HepG2 (cell line): Measurements from ENCODE around the gene TBCE. TPM values are rescaled to one million over a fixed set of nuclear protein-coding genes. Genes with fewer than 3 reads are reported as not detected.

ENCODE experiments used
- ATF7-NPFF ChIP-seq: sonication (generic); formaldehyde crosslinking; IDR thresholded peaks from 2 replicates; pipeline ENCODE4 v1.8.1; 2023; ENCODE audit warnings: mild to moderate bottlenecking, low read depth, missing genetic modification reagents, moderate library complexity
- BRD4 ChIP-seq: sonication (generic); formaldehyde crosslinking; IDR thresholded peaks from 2 replicates; pipeline ENCODE4 v1.4.0; 2020; ENCODE audit warnings: missing genetic modification reagents
- MEIS1 ChIP-seq: sonication (generic); formaldehyde crosslinking; IDR thresholded peaks from 2 replicates; pipeline ENCODE4 v1.9.0; 2021; ENCODE audit warnings: mild to moderate bottlenecking, missing genetic modification reagents, moderate library complexity, borderline replicate concordance
- NAIF1 ChIP-seq: sonication (generic); formaldehyde crosslinking; IDR thresholded peaks from 2 replicates; pipeline ENCODE4 v1.5.0; 2020; ENCODE audit warnings: mild to moderate bottlenecking, missing genetic modification reagents, borderline replicate concordance
- SCMH1 ChIP-seq: sonication (generic); formaldehyde crosslinking; IDR thresholded peaks from 2 replicates; pipeline ENCODE4 v1.9.0; 2021; ENCODE audit warnings: missing genetic modification reagents, mild to moderate bottlenecking, borderline replicate concordance
- SNAPC2 ChIP-seq: sonication (generic); formaldehyde crosslinking; IDR thresholded peaks from 2 replicates; pipeline ENCODE4 v1.8.1; 2022; ENCODE audit warnings: mild to moderate bottlenecking, missing genetic modification reagents
- SOX5 ChIP-seq: IDR thresholded peaks from 2 replicates; pipeline ENCODE4 v1.6.1; 2016; ENCODE audit warnings: borderline replicate concordance
- TBP ChIP-seq: sonication (generic); formaldehyde crosslinking; IDR thresholded peaks from 2 replicates; pipeline ENCODE4 v1.5.0; 2020; ENCODE audit warnings: missing genetic modification reagents
- XRCC5 ChIP-seq: fragments of 200-400 bp; formaldehyde crosslinking; optimal IDR thresholded peaks from 2 replicates; pipeline ENCODE3; 2017; ENCODE audit warnings: mild to moderate bottlenecking, low read length
- ZKSCAN8 ChIP-seq: IDR thresholded peaks from 2 replicates; pipeline ENCODE4 v1.6.1; 2016; ENCODE audit warnings: borderline replicate concordance, missing genetic modification reagents, missing compliant biosample characterization
- ZNF329 ChIP-seq: sonication (generic); formaldehyde crosslinking; IDR thresholded peaks from 2 replicates; pipeline ENCODE4 v1.9.0; 2021; ENCODE audit warnings: low read depth, mild to moderate bottlenecking, missing genetic modification reagents
- ZNF558 ChIP-seq: sonication (generic); formaldehyde crosslinking; IDR thresholded peaks from 2 replicates; pipeline ENCODE4 v1.9.0; 2022; ENCODE audit warnings: mild to moderate bottlenecking, missing genetic modification reagents, borderline replicate concordance
- ZNF616 ChIP-seq: sonication (generic); formaldehyde crosslinking; IDR thresholded peaks from 2 replicates; pipeline ENCODE4 v1.5.0; 2020; ENCODE audit warnings: low read depth, mild to moderate bottlenecking, missing genetic modification reagents
- ZNF746 ChIP-seq: sonication (generic); formaldehyde crosslinking; IDR thresholded peaks from 2 replicates; pipeline ENCODE4 v1.8.0; 2022; ENCODE audit warnings: mild to moderate bottlenecking, missing genetic modification reagents
- polyA plus RNA-seq, 8 experiments: library from polyadenylated mRNA; depleted of rRNA in 3 of 8; stranded (reverse) in 7 of 8; unstranded in 1 of 8; fragments of >200 nt; fragmentation: Illumina TruSeq in 4 of 8; extraction: Trizol in 4 of 8; gene quantifications; 2 replicates each; pipeline versions ENCODE4 v1.2.1 to v1.2.3, GENCODE V29; 2011 to 2016; ENCODE audit warnings: low read depth in 4 of 8, missing spikeins in 1 of 8, mixed read lengths in 1 of 8; ENCODE audit not compliant: insufficient read depth in 1 of 8
- total RNA-seq, 5 experiments: library from RNA; depleted of rRNA; stranded (reverse); fragments of >200 nt; fragmentation: Illumina TruSeq; extraction: Trizol; gene quantifications; 2 replicates each; pipeline ENCODE4 v1.2.3, GENCODE V29; 2016; ENCODE audit warnings: low read depth in 1 of 5
- TF ChIP-seq, protein P1 (sequence below): sonication (generic); formaldehyde crosslinking; IDR thresholded peaks from 2 replicates; pipeline ENCODE4 v1.4.0; 2020; ENCODE audit warnings: missing genetic modification reagents, mild to moderate bottlenecking, borderline replicate concordance
- TF ChIP-seq, protein P2 (sequence below): IDR thresholded peaks from 2 replicates; pipeline ENCODE4 v1.6.1; 2016
- TF ChIP-seq, protein P3 (sequence below): sonication (generic); formaldehyde crosslinking; conservative IDR thresholded peaks from 2 replicates; pipeline ENCODE4 v1.8.0; 2022; ENCODE audit warnings: mild to moderate bottlenecking, moderate library complexity, missing genetic modification reagents
- TF ChIP-seq, protein P4 (sequence below): sonication (generic); formaldehyde crosslinking; IDR thresholded peaks from 2 replicates; pipeline ENCODE4 v1.4.0; 2020; ENCODE audit warnings: missing genetic modification reagents, mild to moderate bottlenecking, borderline replicate concordance
- TF ChIP-seq, protein P5 (sequence below): IDR thresholded peaks from 2 replicates; pipeline ENCODE4 v1.6.1; 2016; ENCODE audit warnings: missing genetic modification reagents, missing compliant biosample characterization

TBCE gene
- total and polyA plus RNA-seq, 2 of the 13 experiments (the other 11 are each of a cell fraction or from before 2014, with no cell fraction given) = 25.6 to 31.1 TPM

DNA sequence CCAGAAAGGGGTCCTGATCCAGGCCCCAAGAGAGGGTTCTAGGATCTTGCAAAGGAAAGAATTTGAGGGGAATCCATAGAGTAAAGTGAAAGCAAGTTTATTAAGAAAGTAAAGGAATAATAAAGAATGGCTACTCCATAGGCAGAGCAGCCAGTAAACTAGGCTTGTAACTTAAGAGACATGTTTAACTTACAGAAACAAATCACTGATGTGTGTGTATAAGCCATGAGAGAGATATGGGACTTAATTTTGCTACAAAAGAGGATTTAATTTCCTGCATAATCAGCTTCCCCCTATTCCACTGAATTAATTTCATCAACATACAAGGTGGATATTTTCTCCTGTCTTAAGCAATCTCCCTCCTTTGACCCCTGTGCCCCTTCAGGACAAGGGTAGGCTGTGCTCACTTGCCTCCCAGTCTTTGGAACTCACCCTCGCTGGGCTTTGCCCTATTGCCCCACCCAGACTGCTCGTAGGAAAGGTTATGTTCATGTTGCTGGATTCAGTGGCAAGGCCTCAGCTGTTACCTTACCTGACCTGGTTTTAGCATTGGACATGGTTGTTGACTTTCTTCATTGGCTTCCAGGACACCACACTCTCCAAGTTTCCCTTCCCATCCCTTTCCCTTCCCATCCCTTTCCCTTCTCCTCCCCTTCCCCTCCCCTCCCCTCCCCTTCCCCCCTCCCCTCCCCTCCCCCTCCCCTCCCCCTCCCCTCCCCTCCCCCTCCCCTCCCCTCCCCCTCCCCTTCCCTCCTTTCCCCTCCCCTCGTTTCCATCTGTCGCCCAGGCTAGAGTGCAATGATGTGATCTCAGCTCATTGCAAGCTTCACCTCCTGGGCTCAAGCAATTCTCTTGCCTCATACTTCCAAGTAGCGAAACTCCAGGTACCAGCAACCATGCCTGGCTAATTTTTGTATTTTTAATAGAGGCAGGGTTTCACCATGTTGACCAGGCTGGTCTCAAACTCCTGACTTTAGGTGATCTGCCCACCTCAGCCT is 44.6 kb downstream of the TBCE start (continued):
- TF ChIP-seq, protein P1, sequence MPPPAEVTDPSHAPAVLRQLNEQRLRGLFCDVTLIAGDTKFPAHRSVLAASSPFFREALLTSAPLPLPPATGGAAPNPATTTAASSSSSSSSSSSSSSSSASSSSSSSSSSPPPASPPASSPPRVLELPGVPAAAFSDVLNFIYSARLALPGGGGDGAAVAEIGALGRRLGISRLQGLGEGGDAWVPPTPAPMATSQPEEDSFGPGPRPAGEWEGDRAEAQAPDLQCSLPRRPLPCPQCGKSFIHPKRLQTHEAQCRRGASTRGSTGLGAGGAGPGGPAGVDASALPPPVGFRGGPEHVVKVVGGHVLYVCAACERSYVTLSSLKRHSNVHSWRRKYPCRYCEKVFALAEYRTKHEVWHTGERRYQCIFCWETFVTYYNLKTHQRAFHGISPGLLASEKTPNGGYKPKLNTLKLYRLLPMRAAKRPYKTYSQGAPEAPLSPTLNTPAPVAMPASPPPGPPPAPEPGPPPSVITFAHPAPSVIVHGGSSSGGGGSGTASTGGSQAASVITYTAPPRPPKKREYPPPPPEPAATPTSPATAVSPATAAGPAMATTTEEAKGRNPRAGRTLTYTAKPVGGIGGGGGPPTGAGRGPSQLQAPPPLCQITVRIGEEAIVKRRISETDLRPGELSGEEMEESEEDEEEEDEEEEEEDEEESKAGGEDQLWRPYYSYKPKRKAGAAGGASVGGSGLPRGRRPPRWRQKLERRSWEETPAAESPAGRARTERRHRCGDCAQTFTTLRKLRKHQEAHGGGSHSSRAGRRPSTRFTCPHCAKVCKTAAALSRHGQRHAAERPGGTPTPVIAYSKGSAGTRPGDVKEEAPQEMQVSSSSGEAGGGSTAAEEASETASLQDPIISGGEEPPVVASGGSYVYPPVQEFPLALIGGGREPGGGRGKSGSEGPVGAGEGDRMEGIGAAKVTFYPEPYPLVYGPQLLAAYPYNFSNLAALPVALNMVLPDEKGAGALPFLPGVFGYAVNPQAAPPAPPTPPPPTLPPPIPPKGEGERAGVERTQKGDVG (CRISPR knock-in tag) = no peak
- TF ChIP-seq ZKSCAN8 (no peak), TBP (CRISPR knock-in tag) (no peak), SNAPC2 (CRISPR knock-in tag) (no peak), XRCC5 (no peak), SOX5 (CRISPR knock-in tag) (peak; percentile 67), ATF7-NPFF (CRISPR knock-in tag) (no peak), ZNF746 (CRISPR knock-in tag) (peak; percentile 57), ZNF558 (CRISPR knock-in tag) (no peak), NAIF1 (CRISPR knock-in tag) (no peak), SCMH1 (CRISPR knock-in tag) (no peak), ZNF329 (no peak), MEIS1 (CRISPR knock-in tag) (no peak), BRD4 (CRISPR knock-in tag) (no peak), ZNF616 (CRISPR knock-in tag) (no peak)
- TF ChIP-seq, protein P2, sequence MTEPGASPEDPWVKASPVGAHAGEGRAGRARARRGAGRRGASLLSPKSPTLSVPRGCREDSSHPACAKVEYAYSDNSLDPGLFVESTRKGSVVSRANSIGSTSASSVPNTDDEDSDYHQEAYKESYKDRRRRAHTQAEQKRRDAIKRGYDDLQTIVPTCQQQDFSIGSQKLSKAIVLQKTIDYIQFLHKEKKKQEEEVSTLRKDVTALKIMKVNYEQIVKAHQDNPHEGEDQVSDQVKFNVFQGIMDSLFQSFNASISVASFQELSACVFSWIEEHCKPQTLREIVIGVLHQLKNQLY = no peak
- TF ChIP-seq, protein P3, sequence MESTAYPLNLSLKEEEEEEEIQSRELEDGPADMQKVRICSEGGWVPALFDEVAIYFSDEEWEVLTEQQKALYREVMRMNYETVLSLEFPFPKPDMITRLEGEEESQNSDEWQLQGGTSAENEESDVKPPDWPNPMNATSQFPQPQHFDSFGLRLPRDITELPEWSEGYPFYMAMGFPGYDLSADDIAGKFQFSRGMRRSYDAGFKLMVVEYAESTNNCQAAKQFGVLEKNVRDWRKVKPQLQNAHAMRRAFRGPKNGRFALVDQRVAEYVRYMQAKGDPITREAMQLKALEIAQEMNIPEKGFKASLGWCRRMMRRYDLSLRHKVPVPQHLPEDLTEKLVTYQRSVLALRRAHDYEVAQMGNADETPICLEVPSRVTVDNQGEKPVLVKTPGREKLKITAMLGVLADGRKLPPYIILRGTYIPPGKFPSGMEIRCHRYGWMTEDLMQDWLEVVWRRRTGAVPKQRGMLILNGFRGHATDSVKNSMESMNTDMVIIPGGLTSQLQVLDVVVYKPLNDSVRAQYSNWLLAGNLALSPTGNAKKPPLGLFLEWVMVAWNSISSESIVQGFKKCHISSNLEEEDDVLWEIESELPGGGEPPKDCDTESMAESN (CRISPR knock-in tag) = 0 out of 2 replicates have a peak, but pooled peaks have one; percentile 53
- TF ChIP-seq, protein P4, sequence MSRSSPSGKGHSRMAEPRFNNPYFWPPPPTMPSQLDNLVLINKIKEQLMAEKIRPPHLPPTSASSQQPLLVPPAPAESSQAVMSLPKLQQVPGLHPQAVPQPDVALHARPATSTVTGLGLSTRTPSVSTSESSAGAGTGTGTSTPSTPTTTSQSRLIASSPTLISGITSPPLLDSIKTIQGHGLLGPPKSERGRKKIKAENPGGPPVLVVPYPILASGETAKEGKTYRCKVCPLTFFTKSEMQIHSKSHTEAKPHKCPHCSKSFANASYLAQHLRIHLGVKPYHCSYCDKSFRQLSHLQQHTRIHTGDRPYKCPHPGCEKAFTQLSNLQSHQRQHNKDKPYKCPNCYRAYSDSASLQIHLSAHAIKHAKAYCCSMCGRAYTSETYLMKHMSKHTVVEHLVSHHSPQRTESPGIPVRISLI (CRISPR knock-in tag) = no peak
- TF ChIP-seq, protein P5, sequence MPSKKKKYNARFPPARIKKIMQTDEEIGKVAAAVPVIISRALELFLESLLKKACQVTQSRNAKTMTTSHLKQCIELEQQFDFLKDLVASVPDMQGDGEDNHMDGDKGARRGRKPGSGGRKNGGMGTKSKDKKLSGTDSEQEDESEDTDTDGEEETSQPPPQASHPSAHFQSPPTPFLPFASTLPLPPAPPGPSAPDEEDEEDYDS (CRISPR knock-in tag) = no peak
